Sigmoid colon (tissue), 4 donors: ENCODE results near the gene ANTXR2.

Experiments
- CTCF ChIP-seq, 4 experiments: fragments of 450-650 bp in 3 of 4; fragments of 200-600 bp in 1 of 4; IDR thresholded peaks; one replicate each; pipeline ENCODE4 v1.5.1; 2016 to 2019; ENCODE audit warnings: antibody characterized with exemption in 4 of 4, mild to moderate bottlenecking in 3 of 4, moderate library complexity in 2 of 4
- EP300 ChIP-seq, 4 donors: sonication (generic); formaldehyde crosslinking; IDR thresholded peaks; one replicate each; pipeline ENCODE4 v1.6.1; 2017; ENCODE audit warnings: antibody characterized with exemption in 4 of 4
- POLR2A ChIP-seq, 2 donors: fragments of 450-650 bp; IDR thresholded peaks; one replicate each; pipeline ENCODE4 v1.6.1; 2016; ENCODE audit warnings: antibody characterized with exemption in 2 of 2, mild to moderate bottlenecking in 2 of 2, moderate library complexity in 2 of 2

GRCh38 chr4:79920163-79920853, 152.7 kb downstream of the ANTXR2 start:
- TF ChIP-seq CTCF (IDR thresholded peaks at IDR 0.05) (no peak), EP300 (IDR thresholded peaks at IDR 0.05) (no peak), POLR2A (IDR thresholded peaks at IDR 0.05) (no peak)
